Ectodermal cell (in vitro differentiated cells): ENCODE data around the gene SLC38A6. TPM values are rescaled to one million over a fixed set of nuclear protein-coding genes. Genes with fewer than 3 reads are reported as not detected.

Experiments used
- H3K27ac ChIP-seq: 2 replicates; pipeline ENCODE4 v1.7.0; 2013; ENCODE audit warnings: mild to moderate bottlenecking, low read depth, low read length; ENCODE audit not compliant: insufficient read depth, poor library complexity, severe bottlenecking
- H3K27me3 ChIP-seq: 2 replicates; pipeline ENCODE4 v1.7.0; 2013; ENCODE audit warnings: mild to moderate bottlenecking, low read length; ENCODE audit not compliant: insufficient read depth, control insufficient read depth, poor library complexity, severe bottlenecking
- H3K36me3 ChIP-seq: one replicate; pipeline ENCODE4 v1.7.0; 2013; ENCODE audit warnings: low read length; ENCODE audit not compliant: control insufficient read depth, insufficient read depth
- H3K4me1 ChIP-seq: one replicate; pipeline ENCODE4 v1.7.0; 2013; ENCODE audit warnings: low read length; ENCODE audit not compliant: control insufficient read depth, insufficient read depth
- H3K4me3 ChIP-seq: 2 replicates; pipeline ENCODE4 v1.7.0; 2013; ENCODE audit warnings: low read depth, low read length, control low read depth; ENCODE audit not compliant: insufficient read depth
- H3K9me3 ChIP-seq: 2 replicates; pipeline ENCODE4 v1.7.0; 2013; ENCODE audit warnings: mild to moderate bottlenecking, low read length, moderate library complexity; ENCODE audit not compliant: control insufficient read depth
- WGBS, 2 experiments: methylation state at CpG; one replicate each; pipeline ENCODE4 v1.1.7; 2013; ENCODE audit warnings: missing lambda C conversion rate in 2 of 2; 5-methylcytosine and 5-hydroxymethylcytosine counted together
- polyA plus RNA-seq, 4 experiments: library from polyadenylated mRNA; stranded (reverse); fragments of 50-300 nt; gene quantifications; one replicate each; pipeline ENCODE4 v1.2.3, GENCODE V29; 2013

SLC38A6 gene
- polyA plus RNA-seq (2013, experiment 1 of 4), result 14.0 TPM
- 15.5 TPM for polyA plus RNA-seq (2013, experiment 2 of 4)
- 13.2 TPM for polyA plus RNA-seq (2013, experiment 3 of 4)
- polyA plus RNA-seq (2013, experiment 4 of 4), result 11.1 TPM

GRCh38 chr14:60980811-60981632 lies at the start of gene SLC38A6, which contains the start of gene TRMT5:
TSS of gene SLC38A6 (plus strand) at chr14:60981245. CDS start at chr14:60981278, 33 bp downstream.
TSS of gene TRMT5 (minus strand) at chr14:60981079. CDS start at chr14:60980973, 106 bp downstream.
- H3K4me1 ChIP-seq, result no peaks in the 10 kb centered on the region
- 0% methylated on average over 59 of the region's 59 CpGs for WGBS, 2 experiments

GRCh38 chr14:60933920-60934655 lies 47.0 kb upstream of the SLC38A6 start:
- no peaks in the 10 kb centered on the region for H3K27me3 ChIP-seq
- H3K27ac ChIP-seq, result no peak overlapping the region
- 92 to 93% methylated on average over 8 of the region's 8 CpGs for WGBS, 2 experiments
- no peaks in the 10 kb centered on the region for H3K9me3 ChIP-seq
- H3K4me1 ChIP-seq, result no peaks in the 10 kb centered on the region
- H3K4me3 ChIP-seq, result no peak overlapping the region
- no peaks in the 10 kb centered on the region for H3K36me3 ChIP-seq

More at GRCh38 chr14:60980811-60981632, at the start of gene SLC38A6, which contains the start of gene TRMT5:
- Histone ChIP-seq H3K36me3 (no peaks in the 10 kb centered on the region), H3K4me3 (peak within 1 kb of the TSS; percentile 73), H3K27ac (peak within 1 kb of the TSS; percentile 78), H3K27me3 (no peaks in the 10 kb centered on the region), H3K9me3 (no peaks in the 10 kb centered on the region)

- Histone ChIP-seq H3K27me3 (no peaks in the 10 kb centered on the region), H3K27ac (no peak overlapping the region), H3K4me3 (no peak overlapping the region), H3K4me1 (no peaks in the 10 kb centered on the region), H3K9me3 (no peaks in the 10 kb centered on the region), H3K36me3 (no peaks in the 10 kb centered on the region)
These were observed 45.7 kb upstream of the SLC38A6 start for GRCh38 chr14:60935319-60935718.

GRCh38 chr14:60943637-60944032 lies 37.4 kb upstream of the SLC38A6 start:
- H3K4me3 ChIP-seq, result no peak overlapping the region
- H3K9me3 ChIP-seq, result no peaks in the 10 kb centered on the region
- 100% methylated on average over 1 of the region's 1 CpG; no CpG with 5 or more reads in 1 of the 2 experiments for WGBS, 2 experiments
- H3K36me3 ChIP-seq, result no peaks in the 10 kb centered on the region
- H3K27ac ChIP-seq, result no peak overlapping the region
- no peaks in the 10 kb centered on the region for H3K27me3 ChIP-seq
- H3K4me1 ChIP-seq, result no peaks in the 10 kb centered on the region

GRCh38 chr14:60944204-60944603 lies 36.8 kb upstream of the SLC38A6 start:
- H3K27me3 ChIP-seq, result no peaks in the 10 kb centered on the region
- no peak overlapping the region for H3K4me3 ChIP-seq
- no peaks in the 10 kb centered on the region for H3K4me1 ChIP-seq
- no peaks in the 10 kb centered on the region for H3K36me3 ChIP-seq
- no peaks in the 10 kb centered on the region for H3K9me3 ChIP-seq
- no peak overlapping the region for H3K27ac ChIP-seq
- 82 to 88% methylated on average over 3 of the region's 4 CpGs for WGBS, 2 experiments

- H3K4me3 ChIP-seq, result no peak overlapping the region
- H3K27ac ChIP-seq, result no peak overlapping the region
- no peaks in the 10 kb centered on the region for H3K4me1 ChIP-seq
- WGBS, 2 experiments, result 93 to 95% methylated on average over 1 of the region's 1 CpG
- H3K9me3 ChIP-seq, result no peaks in the 10 kb centered on the region
- no peaks in the 10 kb centered on the region for H3K36me3 ChIP-seq
- H3K27me3 ChIP-seq, result no peaks in the 10 kb centered on the region
These were observed 35.1 kb upstream of the SLC38A6 start for GRCh38 chr14:60945984-60946383.

GRCh38 chr14:60946773-60947172 lies 34.3 kb upstream of the SLC38A6 start:
- Histone ChIP-seq H3K4me3 (no peak overlapping the region), H3K9me3 (no peaks in the 10 kb centered on the region), H3K36me3 (no peaks in the 10 kb centered on the region), H3K4me1 (no peaks in the 10 kb centered on the region), H3K27ac (no peak overlapping the region), H3K27me3 (no peaks in the 10 kb centered on the region)
- WGBS, 2 experiments, result 88 to 90% methylated on average over 2 to 3 of the region's 3 CpGs

GRCh38 chr14:60951776-60952435 lies 29.1 kb upstream of the SLC38A6 start:
- Histone ChIP-seq H3K4me3 (no peak overlapping the region), H3K36me3 (no peaks in the 10 kb centered on the region), H3K9me3 (no peaks in the 10 kb centered on the region), H3K4me1 (no peaks in the 10 kb centered on the region), H3K27ac (no peak overlapping the region), H3K27me3 (no peaks in the 10 kb centered on the region)
- WGBS, 2 experiments, result 63 to 90% methylated on average over 2 to 3 of the region's 3 CpGs

- H3K27me3 ChIP-seq, result no peaks in the 10 kb centered on the region
- no peak overlapping the region for H3K27ac ChIP-seq
- no peaks in the 10 kb centered on the region for H3K36me3 ChIP-seq
- H3K4me3 ChIP-seq, result no peak overlapping the region
- 88 to 93% methylated on average over 2 to 4 of the region's 4 CpGs for WGBS, 2 experiments
- H3K9me3 ChIP-seq, result peaks cover 3% of the 10 kb centered on the region
- no peaks in the 10 kb centered on the region for H3K4me1 ChIP-seq
These were observed 24.8 kb upstream of the SLC38A6 start for GRCh38 chr14:60956202-60956601.
